GM21381 (cell line): ENCODE data around the gene DSP.

Source experiments
- ATAC-seq: cut with Tn5 transposase; IDR thresholded peaks from one replicate; pipeline ENCODE4 v1.9.1; 2021; ENCODE audit warnings: mild to moderate bottlenecking, moderate library complexity; ENCODE audit not compliant: unreplicated experiment

Gene DSP

GRCh38 chr6:7541175-7542064, at the start of gene DSP:
DSP (plus strand) TSS chr6:7541671; CDS start chr6:7541916, 245 bp downstream.
- ATAC-seq: no peak

- no peak for ATAC-seq
These were observed 47.6 kb upstream of the DSP start for GRCh38 chr6:7493866-7494265.

GRCh38 chr6:7494638-7495037, 46.8 kb upstream of the DSP start:
- no peak for ATAC-seq

- ATAC-seq: no peak
These were observed 45.1 kb upstream of the DSP start for GRCh38 chr6:7496266-7496875.

GRCh38 chr6:7500752-7501282, 40.7 kb upstream of the DSP start:
- ATAC-seq: no peak

GRCh38 chr6:7502743-7503142, 38.7 kb upstream of the DSP start:
- ATAC-seq: no peak

GRCh38 chr6:7504041-7504440, 37.4 kb upstream of the DSP start:
- no peak for ATAC-seq

GRCh38 chr6:7505189-7505699, 36.2 kb upstream of the DSP start:
- no peak for ATAC-seq

GRCh38 chr6:7507600-7507999, 33.9 kb upstream of the DSP start:
- ATAC-seq: no peak

GRCh38 chr6:7512320-7512719, 29.2 kb upstream of the DSP start:
- no peak for ATAC-seq

GRCh38 chr6:7513529-7513928, 27.9 kb upstream of the DSP start:
- no peak for ATAC-seq

GRCh38 chr6:7515363-7515762, 26.1 kb upstream of the DSP start:
- no peak for ATAC-seq

GRCh38 chr6:7518877-7519276, 22.6 kb upstream of the DSP start:
- no peak for ATAC-seq

GRCh38 chr6:7522873-7523272, 18.6 kb upstream of the DSP start:
- ATAC-seq: no peak

- no peak for ATAC-seq
These were observed 17.5 kb upstream of the DSP start for GRCh38 chr6:7523922-7524321.

- no peak for ATAC-seq
These were observed 14.7 kb upstream of the DSP start for GRCh38 chr6:7526755-7527154.

- ATAC-seq: no peak
These were observed 12.9 kb upstream of the DSP start for GRCh38 chr6:7528565-7528964.

- ATAC-seq: no peak
These were observed 12.3 kb upstream of the DSP start for GRCh38 chr6:7529141-7529540.

GRCh38 chr6:7532232-7532631, 9.2 kb upstream of the DSP start:
- no peak for ATAC-seq

GRCh38 chr6:7532821-7533220, 8.7 kb upstream of the DSP start:
- ATAC-seq: no peak

GRCh38 chr6:7534192-7534591, 7.3 kb upstream of the DSP start:
- no peak for ATAC-seq

- ATAC-seq: no peak
These were observed 6.0 kb upstream of the DSP start for GRCh38 chr6:7535498-7535897.
